SH-SY5Y (cell line): ENCODE data around the gene DNER.

ENCODE experiments used
- GATA2 ChIP-seq: IDR thresholded peaks from 2 replicates; pipeline ENCODE4 v1.6.1; 2011; ENCODE audit warnings: mild to moderate bottlenecking, low read depth, low read length
- GATA3 ChIP-seq: IDR thresholded peaks from 2 replicates; pipeline ENCODE4 v1.6.1; 2011; ENCODE audit warnings: low read depth, mild to moderate bottlenecking, low read length, moderate library complexity

- TF ChIP-seq GATA3 (no peak), GATA2 (no peak)
Measured at GRCh38 chr2:229559986-229560385, 154.4 kb downstream of the DNER start.
